Stimulated activated CD8-positive, alpha-beta memory T cell treated with anti-CD3 and anti-CD28 coated beads, Interleukin-7, amount 100 ng/mL, for 48 hours (primary cell): ENCODE measurements around the gene ANKDD1B.
A peak's percentile ranks its signal among the peaks of the same experiment; 100 is the strongest.

Experiments used
- DNase-seq, 2 donors: peaks; one replicate each; pipeline ENCODE4 v3.0.0-alpha.2; 2020; ENCODE audit warnings: low read depth in 1 of 2; ENCODE audit errors: extremely low read depth in 1 of 2

Gene ANKDD1B

GRCh38 chr5:75659791-75660450 is 48.7 kb downstream of the ANKDD1B start:
- no peak for DNase-seq

DNA sequence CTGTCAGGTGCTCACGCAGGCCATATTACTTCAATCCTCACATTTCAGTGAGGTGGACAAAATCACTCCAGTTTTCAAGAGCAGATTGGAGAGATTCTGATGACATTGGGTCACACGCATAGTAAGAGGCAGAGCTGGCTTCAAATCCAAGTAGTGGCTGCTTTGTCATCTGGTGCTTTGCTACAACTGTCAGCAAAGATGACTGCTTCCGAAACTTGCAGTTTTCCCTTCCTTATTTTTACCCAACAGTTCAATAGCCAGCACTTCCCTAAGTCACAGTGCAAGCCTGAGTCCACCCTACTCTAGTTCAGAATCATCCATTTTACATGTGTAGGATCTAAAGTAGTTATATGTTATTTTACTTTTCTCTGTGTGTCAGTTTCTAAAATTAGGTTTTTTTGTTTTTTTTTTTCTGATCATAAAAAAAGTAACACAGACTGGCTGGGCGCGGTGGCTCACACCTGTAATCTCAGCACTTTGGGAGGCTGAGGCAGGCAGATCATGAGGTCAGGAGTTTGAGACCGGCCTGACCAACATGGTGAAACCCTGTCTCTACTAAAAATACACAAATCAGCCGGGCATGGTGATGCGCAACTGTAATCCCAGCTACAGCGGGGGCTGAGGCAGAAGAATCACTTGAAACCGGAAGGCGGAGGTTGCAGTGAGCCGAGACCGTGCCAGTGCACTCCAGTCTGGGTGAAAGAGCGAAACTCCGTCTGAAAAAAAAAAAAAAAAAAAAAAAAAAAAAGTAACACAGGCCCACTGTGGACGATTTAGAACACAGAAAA is 49.6 kb downstream of the ANKDD1B start:
- DNase-seq, result no peak

DNA sequence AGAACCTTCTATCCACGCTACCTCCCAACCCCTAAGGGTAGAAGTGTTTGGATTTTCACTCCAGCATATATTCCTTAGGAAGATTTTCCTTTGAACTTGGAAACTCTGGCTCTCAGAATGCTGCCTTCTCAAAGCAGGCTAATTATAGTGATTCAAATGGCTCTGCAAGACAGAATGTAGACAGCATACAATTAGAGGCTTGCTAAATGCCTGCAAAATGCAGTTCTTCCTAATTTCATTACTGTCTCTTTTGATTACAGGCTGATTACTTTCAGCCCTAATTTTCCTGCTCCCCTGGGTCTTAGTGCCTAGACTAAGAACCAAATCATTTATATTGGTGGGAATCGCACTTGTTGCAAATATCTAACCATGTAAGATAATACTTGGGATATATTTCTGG is 50.8 kb downstream of the ANKDD1B start:
- DNase-seq, result no peak

GRCh38 chr5:75663579-75664284 is 52.5 kb downstream of the ANKDD1B start:
- DNase-seq, result no peak

DNA sequence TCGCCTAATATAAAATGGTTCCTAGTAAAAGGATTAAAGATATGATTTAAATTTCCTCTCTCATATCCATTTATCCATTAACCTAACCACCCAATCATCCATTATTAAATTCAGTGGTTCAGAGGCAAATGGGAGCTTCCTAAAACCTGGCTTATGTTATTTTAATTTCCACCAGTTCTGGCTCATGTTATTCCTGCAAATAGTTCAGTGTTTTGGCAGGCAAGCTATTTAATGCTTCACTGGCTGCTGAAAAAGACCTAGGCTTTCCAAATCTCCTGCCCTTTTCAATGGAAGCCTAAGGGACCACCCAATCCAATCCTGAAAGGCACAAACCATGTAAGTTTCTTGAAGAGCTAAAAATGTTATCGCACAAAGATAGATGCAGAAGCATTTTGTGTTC is 53.7 kb downstream of the ANKDD1B start:
- no peak for DNase-seq

DNA sequence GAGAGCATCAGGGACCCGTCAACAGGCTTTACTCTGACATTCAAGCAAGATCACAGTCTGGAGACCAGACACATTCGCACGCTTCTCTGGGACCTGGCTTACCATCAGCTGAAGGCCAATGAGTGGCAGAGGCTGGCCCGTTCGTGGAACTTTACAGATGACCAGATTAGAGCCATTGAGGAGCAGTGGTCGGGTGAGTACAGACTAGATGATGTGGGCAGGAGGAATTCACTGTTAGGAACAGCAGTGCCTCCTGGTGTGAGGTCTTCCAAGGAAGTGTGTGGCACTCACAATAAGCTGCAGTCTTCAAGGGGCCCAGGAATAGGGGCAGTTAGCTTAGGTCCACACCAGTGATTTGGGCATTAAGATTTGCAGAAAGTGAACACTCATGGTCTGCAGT is 55.5 kb downstream of the ANKDD1B start:
- DNase-seq, result no peak

GRCh38 chr5:75667586-75667985 is 56.3 kb downstream of the ANKDD1B start:
- DNase-seq, result no peak

GRCh38 chr5:75668445-75668844 is 57.2 kb downstream of the ANKDD1B start:
- DNase-seq, result no peak

DNA sequence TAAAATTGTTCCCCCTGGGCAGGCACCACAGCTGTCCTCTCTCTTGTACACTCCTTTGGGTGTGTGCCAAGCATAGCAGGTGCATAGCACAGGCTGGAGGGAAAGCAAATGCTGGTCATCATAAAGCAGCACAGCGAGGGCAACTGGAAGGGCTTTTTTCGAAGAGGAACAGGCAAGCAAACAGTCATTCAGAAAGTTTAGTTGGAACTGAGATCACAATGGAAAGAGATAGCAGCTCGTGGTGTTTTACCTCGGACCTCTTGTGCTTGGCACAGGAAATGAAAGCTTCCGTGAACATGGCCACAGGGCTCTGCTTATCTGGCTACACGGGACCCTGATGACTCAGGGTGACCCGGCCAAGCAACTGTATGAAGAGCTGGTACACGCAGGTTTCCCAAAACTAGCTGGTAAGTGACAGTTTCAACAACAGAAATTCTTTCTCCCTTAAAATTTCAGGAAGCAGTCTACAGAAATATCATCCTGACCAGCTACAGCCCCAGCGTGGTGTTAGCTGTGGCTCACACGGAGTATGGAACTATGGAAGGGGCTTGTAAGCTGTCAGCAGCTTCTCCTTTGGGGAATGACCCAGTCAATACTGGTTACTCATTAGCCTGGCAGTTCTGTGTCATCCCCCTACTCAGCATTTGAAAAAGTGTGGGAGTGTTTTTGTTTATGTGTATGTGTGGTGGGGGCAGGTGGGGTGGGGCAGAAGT is 57.9 kb downstream of the ANKDD1B start:
- DNase-seq, result peak; percentile 33 to 78

DNA sequence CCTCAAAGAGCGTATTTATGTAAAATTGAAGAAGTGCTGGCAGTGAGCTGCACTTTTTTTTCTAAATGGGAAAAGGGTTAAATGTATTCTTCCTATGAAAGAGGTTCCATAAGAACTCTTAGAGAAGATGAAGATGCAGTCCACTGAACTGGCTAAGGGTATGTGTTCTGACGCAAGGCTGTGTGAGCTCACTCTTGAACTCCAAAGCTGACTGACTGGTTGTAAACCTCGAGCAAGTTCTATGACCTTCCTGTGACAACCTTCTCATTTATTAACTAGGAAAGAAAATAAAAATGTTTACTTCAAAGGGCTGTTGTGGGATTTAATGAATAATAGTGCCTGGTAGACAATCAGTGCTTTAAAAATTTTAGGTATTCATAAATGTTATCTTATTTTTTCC is 59.3 kb downstream of the ANKDD1B start:
- DNase-seq, result no peak

- no peak for DNase-seq
Measured at GRCh38 chr5:75671506-75671905, 60.3 kb downstream of the ANKDD1B start.

DNA sequence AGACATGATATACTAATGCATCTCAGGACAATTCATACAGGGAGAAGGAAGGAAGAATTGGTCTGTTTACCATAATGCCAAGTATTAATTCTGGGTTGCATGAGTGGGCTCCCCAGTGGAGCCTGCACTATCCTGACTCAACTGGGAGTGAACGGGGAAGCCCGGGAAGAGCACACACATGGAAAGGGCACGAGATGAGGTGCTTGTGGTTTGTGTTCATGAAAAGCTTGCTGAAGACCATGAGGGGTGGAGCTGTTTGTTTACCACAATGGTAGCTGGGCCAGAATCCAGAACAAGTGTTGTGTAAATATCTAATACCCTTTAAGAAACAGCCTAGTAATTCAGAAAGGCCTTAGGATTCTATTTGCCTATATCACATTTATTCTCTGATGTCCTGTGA is 61.4 kb downstream of the ANKDD1B start:
- no peak for DNase-seq

GRCh38 chr5:75675783-75676182 is 64.5 kb downstream of the ANKDD1B start:
- no peak for DNase-seq

- no peak for DNase-seq
Measured at GRCh38 chr5:75677607-75678006, 66.4 kb downstream of the ANKDD1B start.

DNA sequence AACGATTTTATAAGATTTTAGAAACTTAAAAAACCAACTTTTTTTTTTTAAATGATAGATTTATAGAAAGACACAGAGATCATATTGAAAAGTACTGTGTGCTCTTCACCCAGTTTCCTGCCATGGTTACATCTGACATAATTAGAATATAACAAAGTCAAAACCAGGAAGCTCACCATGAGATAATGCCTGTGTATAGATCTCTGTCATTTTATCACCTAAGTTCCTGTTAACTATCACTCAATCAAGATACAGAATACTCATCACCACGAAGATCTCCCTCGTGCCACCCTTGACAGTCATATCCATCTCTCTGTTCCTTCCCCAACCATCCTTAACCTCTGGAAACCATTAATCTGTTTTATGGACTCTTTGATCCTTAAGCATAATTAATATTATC is 66.9 kb downstream of the ANKDD1B start:
- no peak for DNase-seq

DNA sequence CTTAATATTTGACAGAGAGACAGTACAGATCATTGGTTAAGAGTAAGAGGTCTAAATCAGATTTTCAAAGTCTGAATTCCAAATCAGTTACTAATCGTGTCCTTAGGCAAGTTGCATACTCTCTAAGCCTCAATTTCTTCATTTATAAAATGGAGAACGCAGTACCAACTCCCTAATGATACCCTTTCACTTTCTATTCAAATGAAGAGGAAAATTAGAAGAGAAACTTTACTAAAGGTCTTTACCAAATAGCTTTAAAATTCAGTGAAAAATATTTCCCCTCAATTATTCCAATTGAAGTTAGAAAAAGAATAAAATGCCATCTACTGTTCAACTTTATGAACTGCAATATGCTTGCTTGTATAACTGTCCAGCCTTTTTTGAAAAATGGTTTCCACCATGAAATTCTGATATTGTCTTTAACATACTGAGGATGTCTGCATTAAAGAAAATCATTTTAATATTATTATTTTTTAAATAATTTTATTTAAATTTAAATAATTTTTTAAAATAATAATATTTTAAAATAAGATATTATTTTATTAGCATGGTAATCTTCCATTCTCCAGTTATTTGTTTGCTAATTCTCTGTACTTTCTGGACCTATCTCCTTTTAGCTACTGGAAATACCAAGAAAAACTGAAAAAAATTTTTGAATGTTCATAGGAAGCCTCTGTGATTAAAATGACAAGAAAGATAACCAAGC is 70.0 kb downstream of the ANKDD1B start:
- DNase-seq, result no peak

GRCh38 chr5:75685141-75685540 is 73.9 kb downstream of the ANKDD1B start:
- DNase-seq, result no peak

- DNase-seq, result no peak
Measured at GRCh38 chr5:75686480-75686879, 75.2 kb downstream of the ANKDD1B start.

DNA sequence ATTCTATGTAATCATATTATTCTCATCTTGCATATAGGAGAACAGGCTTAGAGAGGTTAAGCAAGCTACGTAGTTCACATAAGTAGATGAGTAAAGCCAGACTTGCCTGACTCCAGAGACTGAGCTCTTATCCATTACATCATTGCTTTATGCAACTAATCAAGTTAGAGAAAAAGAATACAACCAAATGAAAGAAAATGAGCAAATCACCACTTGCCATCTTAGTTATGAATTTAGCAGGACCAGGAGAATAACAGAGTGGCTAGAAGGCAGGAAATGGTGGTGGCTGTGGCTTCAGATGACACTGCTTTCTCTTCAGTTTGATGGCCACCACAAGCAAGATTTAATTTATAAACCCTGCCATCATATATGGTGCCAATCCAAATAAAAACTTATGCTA is 79.4 kb downstream of the ANKDD1B start:
- DNase-seq, result no peak

- DNase-seq, result no peak
Measured at GRCh38 chr5:75694781-75695180, 83.5 kb downstream of the ANKDD1B start.
